H1 (cell line): ENCODE data around the gene GALNT7. TPM values are rescaled to one million over a fixed set of nuclear protein-coding genes. Genes with fewer than 3 reads are reported as not detected.

Experiments
- CHD2 ChIP-seq: IDR thresholded peaks from 2 replicates; pipeline ENCODE4 v1.6.1; 2012; ENCODE audit warnings: low read length, improper control_type of control experiment
- CTCF ChIP-seq, 3 experiments: IDR thresholded peaks; 1 replicate in 2 of 3; 2 replicates in 1 of 3; pipeline versions ENCODE4 v1.5.1 to v1.6.1; 2011; ENCODE audit warnings: low read length in 3 of 3, mild to moderate bottlenecking in 3 of 3, inconsistent platforms in 2 of 3, low read depth in 1 of 3, moderate library complexity in 1 of 3; ENCODE audit not compliant: insufficient read depth in 1 of 3; ENCODE audit errors: control extremely low read depth in 1 of 3
- KDM4A ChIP-seq: IDR thresholded peaks from one replicate; pipeline ENCODE4 v1.7.1; 2012; ENCODE audit warnings: low read depth, mild to moderate bottlenecking, moderate library complexity, low read length, inconsistent platforms; ENCODE audit not compliant: severe bottlenecking
- TAF1 ChIP-seq: IDR thresholded peaks from 2 replicates; pipeline ENCODE4 v1.6.1; 2011; ENCODE audit warnings: mild to moderate bottlenecking, low read depth, low read length
- polyA plus RNA-seq, 7 experiments: library from polyadenylated mRNA; depleted of rRNA in 3 of 7; stranded (reverse) in 5 of 7; unstranded in 2 of 7; fragments of >200 nt in 5 of 7; fragments of 200-250 nt in 2 of 7; gene quantifications; 1 replicate in 5 of 7; 2 replicates in 1 of 7; 4 replicates in 1 of 7; pipeline versions ENCODE4 v1.2.1 to v1.2.3, GENCODE V29; 2011 to 2013; ENCODE audit warnings: missing spikeins in 2 of 7, mixed read lengths in 2 of 7
- total RNA-seq: library from RNA; stranded (reverse); fragmentation: NEBNext Ultra II Directional; extraction: Animal tissue kit (Norgen Biotek cat#: 25700); gene quantifications from 2 replicates; pipeline ENCODE4 v1.2.1, GENCODE V29; 2021

The GALNT7 gene
- total and polyA plus RNA-seq, 2 of the 8 experiments (the other 6 are each of a cell fraction or from before 2014, with no cell fraction given): 22.4 to 85.5 TPM

GRCh38 chr4:173287486-173287885 is 118.9 kb downstream of the GALNT7 start (continued):
- TF ChIP-seq CTCF (IDR thresholded peaks at IDR 0.05; ENCODE audit: control extremely low read depth in 1 of 3, insufficient read depth in 1 of 3, low read depth in 1 of 3, low read length in 3 of 3) (no peak), CHD2 (no peak), TAF1 (no peak), KDM4A (no peak)
